NCI-H146 treated with DMSO at 0.1 percent for 48 hours (cell line): ENCODE results near the gene PRRG1.
"Not testable (repeated sequence)": the region's sequence is repeated elsewhere in the genome, so short reads cannot be mapped to it uniquely, and the experiment has no call there.

Experiments
- DNase-seq: peaks from one replicate; lab custom pipeline; 2025; ENCODE audit not compliant: unreplicated experiment; lab: John Stamatoyannopoulos, UW

The PRRG1 gene

GRCh38 chrX:37349221-37350033 is at the start of gene PRRG1:
TSS of gene PRRG1 (plus strand) at chrX:37349364. CDS start at chrX:37406250, 56,886 bp downstream.
- no peak for DNase-seq

DNA sequence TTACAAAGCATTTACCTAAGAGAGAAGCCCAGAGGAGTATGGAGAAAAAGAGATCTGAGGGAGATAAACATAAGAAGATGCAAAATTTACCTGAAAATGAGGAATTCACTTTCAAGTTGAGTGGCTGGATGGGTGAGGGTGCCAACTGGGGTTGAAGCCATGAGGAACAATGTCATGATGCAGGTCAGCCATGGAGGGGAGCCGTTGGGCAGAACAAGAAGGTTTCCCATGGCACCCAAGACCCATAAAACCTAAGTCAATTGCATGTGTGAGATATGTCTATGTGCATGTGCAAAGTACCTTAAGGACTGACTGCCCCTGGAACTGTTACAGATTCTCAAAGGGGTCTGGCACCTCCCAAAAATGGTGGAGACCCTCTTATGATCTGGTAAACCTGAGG is 46.6 kb upstream of the PRRG1 start:
- no peak for DNase-seq

DNA sequence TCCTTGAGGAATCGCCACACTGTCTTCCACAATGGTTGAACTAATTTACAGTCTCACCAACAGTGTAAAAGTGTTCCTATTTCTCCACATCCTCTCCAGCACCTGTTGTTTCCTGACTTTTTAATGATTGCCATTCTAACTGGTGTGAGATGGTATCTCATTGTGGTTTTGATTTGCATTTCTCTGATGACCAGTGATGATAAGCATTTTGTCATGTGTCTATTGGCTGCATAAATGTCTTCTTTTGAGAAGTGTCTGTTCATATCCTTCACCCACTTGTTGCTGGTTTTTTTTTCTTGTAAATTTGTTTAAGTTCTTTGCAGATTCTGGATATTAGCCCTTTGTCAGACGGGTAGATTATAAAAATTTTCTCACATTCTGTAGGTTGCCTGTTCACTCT is 43.9 kb upstream of the PRRG1 start:
- not testable (repeated sequence) for DNase-seq

DNA sequence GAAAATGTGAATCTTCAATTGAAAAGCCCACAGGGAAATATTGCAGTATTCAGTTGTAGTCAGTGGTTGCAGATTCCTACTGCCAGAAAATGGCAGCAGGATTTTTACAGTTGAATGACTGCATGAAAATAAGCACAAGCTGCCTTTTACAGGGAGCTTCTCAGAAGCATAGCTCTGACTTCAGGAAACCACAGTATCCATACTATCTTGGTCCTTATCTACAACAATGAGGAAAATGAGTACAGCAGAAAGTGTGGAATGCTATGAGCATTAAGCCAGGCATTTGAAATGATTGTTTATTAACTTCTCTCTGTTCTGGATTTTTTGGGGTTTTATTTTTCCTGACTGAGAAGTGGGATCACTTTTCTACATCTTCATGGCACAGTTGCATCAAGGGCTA is 34.6 kb upstream of the PRRG1 start:
- DNase-seq = no peak

DNA sequence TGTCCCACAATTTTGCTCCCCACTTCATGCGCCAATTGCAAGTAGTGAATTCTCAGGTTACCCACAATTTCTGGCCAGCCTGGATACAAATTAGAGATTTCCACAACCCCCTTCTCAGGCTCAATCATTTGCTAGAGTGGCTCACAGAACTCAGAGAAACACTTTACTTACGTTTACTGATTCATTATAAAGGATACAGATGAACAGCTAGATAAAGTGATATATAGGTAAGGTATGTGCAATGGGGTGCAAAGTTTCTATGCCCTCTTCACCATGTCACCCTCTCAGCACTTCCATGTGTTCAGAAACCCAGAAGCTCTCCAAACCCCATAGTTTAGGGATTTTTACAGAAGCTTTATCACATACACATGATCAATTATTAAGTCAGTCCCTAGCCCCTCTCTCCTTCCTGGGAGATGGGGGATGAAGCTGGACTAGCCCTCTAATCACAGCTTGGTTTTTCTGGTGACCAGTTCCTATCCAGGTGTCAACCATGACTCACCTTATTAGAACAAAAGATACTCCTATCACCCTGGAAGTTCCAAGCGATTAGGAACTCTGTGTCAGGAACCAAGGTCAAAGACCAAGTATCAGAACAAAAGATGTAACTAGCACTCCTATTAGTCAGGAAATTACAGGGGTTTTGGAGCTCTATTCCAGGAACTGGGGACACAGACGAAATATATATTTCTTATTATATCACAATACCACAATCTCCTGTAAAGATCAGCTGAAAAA is 33.5 kb upstream of the PRRG1 start:
- no peak for DNase-seq

DNA sequence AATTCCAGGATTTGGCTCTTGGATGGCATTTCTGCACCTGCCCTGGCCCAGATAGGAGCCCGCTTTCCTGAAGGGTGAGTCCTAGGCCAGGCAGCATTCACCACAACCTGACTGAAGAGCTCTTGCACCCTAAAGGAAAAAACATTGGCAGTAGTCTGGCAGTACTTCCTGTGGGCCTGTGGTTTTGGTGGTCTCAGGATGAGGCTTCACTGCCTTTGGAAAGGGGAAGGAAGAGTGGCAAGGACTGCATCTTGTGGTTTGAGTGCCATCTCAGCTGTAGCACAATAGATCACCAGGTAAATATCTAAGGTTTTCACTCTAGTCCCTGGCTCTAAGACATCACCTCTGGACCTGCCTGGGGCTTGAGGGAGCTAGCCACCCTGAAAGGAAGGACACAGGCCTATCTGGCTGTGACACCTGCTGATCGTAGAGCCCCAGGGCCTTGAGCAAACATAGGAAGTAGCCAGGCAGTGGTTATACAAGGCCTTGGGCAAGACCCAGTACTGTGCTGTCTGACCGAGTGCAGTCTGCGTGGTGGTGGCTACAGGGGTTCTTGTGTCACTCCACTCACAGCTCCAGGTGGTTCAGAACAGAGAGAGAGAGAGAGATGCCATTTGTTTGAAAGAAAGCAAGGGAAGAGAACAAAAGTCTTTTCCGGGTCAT is 28.5 kb upstream of the PRRG1 start:
- no peak for DNase-seq

GRCh38 chrX:37330642-37331041 is 18.5 kb upstream of the PRRG1 start:
- DNase-seq = no peak

- no peak for DNase-seq
These were observed 17.6 kb upstream of the PRRG1 start for GRCh38 chrX:37331546-37331945.

DNA sequence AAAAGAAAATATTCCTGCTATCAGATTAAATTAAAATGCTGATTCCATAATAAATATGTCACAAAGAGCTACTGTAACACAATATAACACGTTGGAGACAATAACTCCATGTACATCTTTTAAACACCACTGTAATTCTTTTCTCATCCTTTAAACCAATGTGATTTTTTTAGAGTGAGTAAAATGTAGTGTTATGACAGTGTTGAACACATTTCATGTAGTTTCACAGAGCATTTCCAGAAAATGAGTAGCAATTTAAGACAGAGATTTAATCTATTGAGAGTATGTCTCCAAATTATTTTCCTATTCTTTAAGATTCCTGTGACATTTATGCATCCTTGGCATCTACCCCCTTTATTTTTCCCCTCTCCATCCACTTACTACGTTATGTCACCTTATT is 17.1 kb upstream of the PRRG1 start:
- DNase-seq = no peak

- DNase-seq = no peak
These were observed 16.0 kb upstream of the PRRG1 start for GRCh38 chrX:37332987-37333658.

GRCh38 chrX:37347420-37347819 is 1.7 kb upstream of the PRRG1 start:
- DNase-seq = no peak

- DNase-seq = no peak
These were observed 763 bp upstream of the PRRG1 start for GRCh38 chrX:37348231-37348970.

DNA sequence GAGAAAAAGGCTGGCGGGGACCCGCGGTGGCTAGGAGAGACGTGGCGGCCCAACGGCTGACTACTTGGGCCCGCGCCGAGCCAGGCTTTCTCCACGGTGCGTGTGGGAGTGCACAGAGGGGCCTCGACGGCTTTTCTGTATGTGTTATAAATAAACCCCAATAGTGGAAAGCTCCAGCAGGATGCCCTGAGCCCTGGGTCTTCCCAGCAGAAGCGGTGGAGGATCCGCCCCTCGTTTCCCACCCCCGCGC is 268 bp upstream of the PRRG1 start:
- DNase-seq = no peak

DNA sequence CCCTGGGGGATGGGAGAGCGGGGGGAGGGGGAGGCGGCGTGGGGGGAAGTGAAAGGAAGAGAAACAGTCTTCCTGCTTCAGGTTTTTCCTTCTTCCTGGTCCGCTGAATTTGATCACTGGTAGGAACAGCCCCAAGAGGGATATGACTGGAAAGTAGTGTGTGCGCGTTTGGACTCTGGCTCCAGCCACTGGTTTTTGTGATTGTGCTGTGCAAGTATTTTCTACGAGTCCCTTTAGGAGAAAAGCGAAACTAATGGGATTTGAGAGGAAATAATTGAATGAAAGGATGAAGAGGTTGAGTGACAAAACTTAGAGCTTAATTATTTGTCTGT is 836 bp downstream of the PRRG1 start:
- DNase-seq = no peak

DNA sequence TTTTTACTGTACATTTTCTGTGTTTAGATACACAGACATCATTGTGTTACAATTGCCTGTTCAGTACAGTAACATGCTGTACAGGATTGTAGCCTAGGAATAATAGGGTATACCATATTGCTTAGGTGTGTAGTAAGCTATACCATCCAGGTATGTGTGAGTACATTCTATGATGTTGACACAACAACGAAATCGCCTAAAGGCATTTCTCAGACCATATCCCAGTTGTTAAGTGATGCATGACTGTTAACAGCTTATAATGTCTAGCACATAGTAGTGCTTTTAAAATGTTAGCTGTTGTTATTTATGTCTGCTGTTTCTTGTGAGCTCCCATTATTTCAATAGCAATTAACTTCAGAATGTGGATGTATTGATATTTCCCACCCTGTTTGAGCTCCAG is 4.5 kb downstream of the PRRG1 start:
- no peak for DNase-seq

GRCh38 chrX:37357436-37357835 is 8.3 kb downstream of the PRRG1 start:
- DNase-seq = no peak

DNA sequence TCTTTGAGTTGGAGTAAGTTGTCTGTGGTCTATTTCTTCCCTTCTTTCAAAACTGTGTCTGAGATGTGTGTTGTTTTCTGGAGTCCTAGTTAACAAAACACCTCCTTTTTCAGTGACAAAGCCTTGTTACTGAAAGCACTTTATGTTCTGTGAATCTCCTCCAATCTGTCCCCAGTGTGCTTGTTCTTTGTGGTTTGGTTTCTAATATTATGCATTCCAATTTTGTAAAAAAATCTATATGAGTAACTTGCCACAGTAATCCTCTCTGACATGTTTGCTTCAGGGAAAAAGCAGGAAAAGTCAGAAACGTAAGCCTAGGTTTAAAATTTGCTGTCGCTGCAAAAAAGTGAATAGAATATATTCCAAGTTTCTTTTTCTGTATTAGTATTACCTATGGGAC is 12.4 kb downstream of the PRRG1 start:
- no peak for DNase-seq

DNA sequence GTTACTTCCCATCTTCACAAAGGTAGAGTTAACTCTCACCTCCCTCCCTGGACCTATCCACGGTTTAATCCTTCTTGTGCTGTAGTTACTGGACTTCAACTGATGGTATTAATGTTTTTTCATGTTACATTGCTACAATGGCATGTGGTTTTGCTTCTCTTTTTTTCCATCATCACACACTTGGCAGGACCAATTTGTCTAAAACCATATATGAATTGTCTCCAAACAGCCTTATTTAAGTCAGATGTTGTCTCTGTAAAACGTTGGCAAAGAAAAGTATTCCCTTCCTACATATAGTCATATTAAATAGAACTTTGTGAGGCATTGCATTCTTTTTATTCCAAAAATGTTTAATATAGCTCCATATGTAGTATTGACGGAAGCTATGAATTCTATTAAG is 15.5 kb downstream of the PRRG1 start:
- no peak for DNase-seq

DNA sequence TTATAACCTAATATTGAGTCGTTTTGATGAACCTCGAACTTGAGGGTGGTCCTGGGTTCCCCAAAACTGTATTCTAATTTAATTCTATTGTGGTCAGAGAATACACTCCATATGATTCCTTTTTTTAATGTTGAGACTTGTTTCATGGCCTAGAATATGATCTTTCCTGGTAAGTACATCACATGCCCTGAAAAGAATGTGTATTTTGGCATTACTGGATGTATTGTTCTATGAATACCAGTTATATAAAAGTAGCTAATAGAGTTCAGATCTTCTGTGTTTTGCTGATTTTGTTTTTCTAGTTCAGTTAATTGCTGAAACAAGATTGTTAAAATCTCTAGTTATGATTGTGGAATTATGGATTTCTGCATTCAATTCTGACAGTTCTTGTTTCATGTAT is 18.8 kb downstream of the PRRG1 start:
- DNase-seq = no peak

GRCh38 chrX:37370499-37371141 is 21.5 kb downstream of the PRRG1 start:
- DNase-seq = no peak

- DNase-seq = no peak
These were observed 22.4 kb downstream of the PRRG1 start for GRCh38 chrX:37371578-37371991.
